ENCODE measurements around the gene SUN5.
"Not testable (repeated sequence)": the region's sequence is repeated elsewhere in the genome, so short reads cannot be mapped to it uniquely, and the experiment has no call there.

Gene SUN5

GRCh38 chr20:32975698-32976674, 28.2 kb downstream of the SUN5 start:
- no peak for DNase-seq

GRCh38 chr20:32975121-32975520, 29.1 kb downstream of the SUN5 start:
- DNase-seq = not testable (repeated sequence)

GRCh38 chr20:32974204-32975064, 29.8 kb downstream of the SUN5 start:
- DNase-seq = not testable (repeated sequence)

GRCh38 chr20:32973077-32973717, 31.0 kb downstream of the SUN5 start:
- no peak for DNase-seq

- peak; percentile 72 for DNase-seq
Measured at GRCh38 chr20:32972181-32973076, 31.8 kb downstream of the SUN5 start.

GRCh38 chr20:32971703-32972161, 32.5 kb downstream of the SUN5 start:
- DNase-seq = peak; percentile 14

GRCh38 chr20:32970973-32971300, 33.3 kb downstream of the SUN5 start:
- DNase-seq = no peak

GRCh38 chr20:32970115-32970972, 33.9 kb downstream of the SUN5 start:
- DNase-seq = no peak

- no peak for DNase-seq
Measured at GRCh38 chr20:32969356-32970114, 34.7 kb downstream of the SUN5 start.

- DNase-seq = no peak
Measured at GRCh38 chr20:32968478-32969241, 35.6 kb downstream of the SUN5 start.

GRCh38 chr20:32967961-32968457, 36.2 kb downstream of the SUN5 start:
- peak; percentile 25 for DNase-seq

GRCh38 chr20:32966881-32967781, 37.1 kb downstream of the SUN5 start:
- peak; percentile 46 for DNase-seq

GRCh38 chr20:32966382-32966781, 37.9 kb downstream of the SUN5 start:
- no peak for DNase-seq

GRCh38 chr20:32965581-32966373, 38.5 kb downstream of the SUN5 start:
- DNase-seq = peak; percentile 37

- DNase-seq = no peak
Measured at GRCh38 chr20:32965115-32965514, 39.1 kb downstream of the SUN5 start.

GRCh38 chr20:32964575-32964974, 39.7 kb downstream of the SUN5 start:
- DNase-seq = no peak

GRCh38 chr20:32963176-32963575, 41.1 kb downstream of the SUN5 start:
- no peak for DNase-seq
